ENCODE results near the gene ZNF691.
"Not testable (repeated sequence)": the region's sequence is repeated elsewhere in the genome, so short reads cannot be mapped to it uniquely, and the experiment has no call there.

The ZNF691 gene

GRCh38 chr1:42846257-42847110 is at the start of gene ZNF691:
Gene ZNF691, plus strand, starts transcription at chr1:42846613. Its CDS starts 3,046 bp downstream, at chr1:42849659.
- DNase-seq, result peak; percentile 100

- no peak for DNase-seq
Measured at GRCh38 chr1:42797414-42797813, 49.0 kb upstream of the ZNF691 start.

GRCh38 chr1:42797979-42798378 is 48.4 kb upstream of the ZNF691 start:
- no peak for DNase-seq

- no peak for DNase-seq
Measured at GRCh38 chr1:42801832-42802473, 44.5 kb upstream of the ZNF691 start.

GRCh38 chr1:42806171-42806570 is 40.2 kb upstream of the ZNF691 start:
- peak; percentile 52 for DNase-seq

GRCh38 chr1:42806593-42806992 is 39.8 kb upstream of the ZNF691 start:
- DNase-seq, result no peak

GRCh38 chr1:42807056-42807668 is 39.3 kb upstream of the ZNF691 start:
- DNase-seq, result peak; percentile 98

GRCh38 chr1:42814815-42815214 is 31.6 kb upstream of the ZNF691 start:
- DNase-seq, result not testable (repeated sequence)

GRCh38 chr1:42815941-42816584 is 30.4 kb upstream of the ZNF691 start:
- DNase-seq, result peak; percentile 72

- peak; percentile 95 for DNase-seq
Measured at GRCh38 chr1:42816585-42817439, 29.6 kb upstream of the ZNF691 start, which contains the start of the genes ERMAP and SVBP. Gene ERMAP, plus strand, starts transcription at chr1:42817122. Its CDS starts 13,327 bp downstream, at chr1:42830449. Gene SVBP, minus strand, starts transcription at chr1:42817397. Its CDS starts 853 bp downstream, at chr1:42816544.

- DNase-seq, result no peak
Measured at GRCh38 chr1:42817440-42817767, 29.0 kb upstream of the ZNF691 start.

GRCh38 chr1:42817976-42818375 is 28.4 kb upstream of the ZNF691 start:
- DNase-seq, result no peak

GRCh38 chr1:42820813-42821212 is 25.6 kb upstream of the ZNF691 start:
- no peak for DNase-seq

GRCh38 chr1:42821690-42822089 is 24.7 kb upstream of the ZNF691 start:
- no peak for DNase-seq

GRCh38 chr1:42822800-42823392 is 23.5 kb upstream of the ZNF691 start:
- no peak for DNase-seq

GRCh38 chr1:42824481-42825035 is 21.9 kb upstream of the ZNF691 start:
- DNase-seq, result no peak

GRCh38 chr1:42825036-42825851 is 21.2 kb upstream of the ZNF691 start:
- DNase-seq, result no peak

GRCh38 chr1:42830631-42831030 is 15.8 kb upstream of the ZNF691 start:
- DNase-seq, result no peak

GRCh38 chr1:42831273-42831672 is 15.1 kb upstream of the ZNF691 start:
- DNase-seq, result no peak

- DNase-seq, result no peak
Measured at GRCh38 chr1:42832641-42833240, 13.7 kb upstream of the ZNF691 start.

All from NCI-H82 (cell line).